KMS-11 (cell line): Measurements from ENCODE around the gene ITSN1.

Experiments
- H2AFZ ChIP-seq: fragments of 200-600 bp; sonication (generic); 2 replicates; pipeline ENCODE4 v1.6.1; 2016; ENCODE audit warnings: antibody characterized with exemption, mixed run types, low read depth
- H3K27ac ChIP-seq: fragments of 200-600 bp; sonication (generic); 2 replicates; pipeline ENCODE4 v1.6.1; 2016; ENCODE audit warnings: mild to moderate bottlenecking, mixed run types
- H3K27me3 ChIP-seq: fragments of 200-600 bp; sonication (generic); 2 replicates; pipeline ENCODE4 v1.6.1; 2017; ENCODE audit warnings: mild to moderate bottlenecking, low read depth, mixed run types, moderate library complexity; ENCODE audit not compliant: insufficient read depth
- H3K36me3 ChIP-seq: fragments of 200-600 bp; sonication (generic); 2 replicates; pipeline ENCODE4 v1.6.1; 2017; ENCODE audit warnings: mild to moderate bottlenecking, mixed run types; ENCODE audit not compliant: insufficient read depth
- H3K4me1 ChIP-seq: fragments of 200-600 bp; sonication (generic); 2 replicates; pipeline ENCODE4 v1.6.1; 2016; ENCODE audit warnings: mild to moderate bottlenecking, low read depth, mixed run types; ENCODE audit not compliant: poor library complexity, severe bottlenecking
- H3K4me2 ChIP-seq: fragments of 200-600 bp; sonication (generic); 2 replicates; pipeline ENCODE4 v1.7.0; 2016; ENCODE audit warnings: mild to moderate bottlenecking, mixed run types
- H3K4me3 ChIP-seq: fragments of 200-600 bp; sonication (generic); IDR thresholded peaks from 2 replicates; pipeline ENCODE4 v1.6.1; 2017; ENCODE audit warnings: low read depth, low read length, mixed read lengths; ENCODE audit not compliant: insufficient read depth
- H3K79me2 ChIP-seq: fragments of 200-600 bp; sonication (generic); 2 replicates; pipeline ENCODE4 v1.6.1; 2016; ENCODE audit warnings: low read depth, mixed run types; ENCODE audit not compliant: insufficient read depth
- H3K9ac ChIP-seq: fragments of 200-600 bp; sonication (generic); 2 replicates; pipeline ENCODE4 v1.6.1; 2016; ENCODE audit warnings: mild to moderate bottlenecking, mixed run types
- H4K20me1 ChIP-seq: fragments of 200-600 bp; sonication (generic); 2 replicates; pipeline ENCODE4 v1.6.1; 2016; ENCODE audit warnings: mild to moderate bottlenecking, mixed run types; ENCODE audit not compliant: insufficient read depth
- TF ChIP-seq, protein P1 (sequence below): fragments of 200-600 bp; sonication (generic); conservative IDR thresholded peaks from 2 replicates; pipeline ENCODE4 v1.6.1; 2017; ENCODE audit warnings: low read depth, mild to moderate bottlenecking, antibody characterized with exemption, low read length, moderate library complexity, mixed read lengths

Gene ITSN1

DNA sequence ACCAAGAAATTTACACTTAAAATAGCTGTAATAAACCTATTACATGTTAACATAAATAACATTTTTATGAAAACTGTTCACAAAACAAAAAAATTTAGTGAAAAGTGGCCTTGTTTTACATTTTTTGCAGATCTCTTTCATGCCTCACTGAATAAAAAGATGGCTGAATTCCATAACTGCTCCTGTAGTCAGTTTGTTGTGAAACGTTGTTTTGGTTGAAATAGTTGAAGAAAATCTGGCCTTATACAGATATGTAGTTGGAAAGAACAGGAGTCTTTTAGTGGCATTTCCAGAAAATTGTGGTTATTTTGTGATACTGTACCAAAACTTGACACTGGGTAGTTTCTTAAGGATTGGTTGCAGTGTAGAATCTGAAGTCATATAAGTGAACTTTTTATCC is 18.1 kb downstream of the ITSN1 start:
- Histone ChIP-seq H4K20me1 (no peaks in the 10 kb centered on the region), H3K36me3 (no peaks in the 10 kb centered on the region), H2AFZ (no peak overlapping the region), H3K4me2 (no peak overlapping the region), H3K27me3 (no peaks in the 10 kb centered on the region), H3K9ac (no peak overlapping the region), H3K27ac (no peak overlapping the region), H3K79me2 (no peaks in the 10 kb centered on the region; the same call in 1 of the 2 replicates), H3K4me1 (no peaks in the 10 kb centered on the region), H3K4me3 (no peak overlapping the region)
- TF ChIP-seq, protein P1, sequence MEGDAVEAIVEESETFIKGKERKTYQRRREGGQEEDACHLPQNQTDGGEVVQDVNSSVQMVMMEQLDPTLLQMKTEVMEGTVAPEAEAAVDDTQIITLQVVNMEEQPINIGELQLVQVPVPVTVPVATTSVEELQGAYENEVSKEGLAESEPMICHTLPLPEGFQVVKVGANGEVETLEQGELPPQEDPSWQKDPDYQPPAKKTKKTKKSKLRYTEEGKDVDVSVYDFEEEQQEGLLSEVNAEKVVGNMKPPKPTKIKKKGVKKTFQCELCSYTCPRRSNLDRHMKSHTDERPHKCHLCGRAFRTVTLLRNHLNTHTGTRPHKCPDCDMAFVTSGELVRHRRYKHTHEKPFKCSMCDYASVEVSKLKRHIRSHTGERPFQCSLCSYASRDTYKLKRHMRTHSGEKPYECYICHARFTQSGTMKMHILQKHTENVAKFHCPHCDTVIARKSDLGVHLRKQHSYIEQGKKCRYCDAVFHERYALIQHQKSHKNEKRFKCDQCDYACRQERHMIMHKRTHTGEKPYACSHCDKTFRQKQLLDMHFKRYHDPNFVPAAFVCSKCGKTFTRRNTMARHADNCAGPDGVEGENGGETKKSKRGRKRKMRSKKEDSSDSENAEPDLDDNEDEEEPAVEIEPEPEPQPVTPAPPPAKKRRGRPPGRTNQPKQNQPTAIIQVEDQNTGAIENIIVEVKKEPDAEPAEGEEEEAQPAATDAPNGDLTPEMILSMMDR = no peak

DNA sequence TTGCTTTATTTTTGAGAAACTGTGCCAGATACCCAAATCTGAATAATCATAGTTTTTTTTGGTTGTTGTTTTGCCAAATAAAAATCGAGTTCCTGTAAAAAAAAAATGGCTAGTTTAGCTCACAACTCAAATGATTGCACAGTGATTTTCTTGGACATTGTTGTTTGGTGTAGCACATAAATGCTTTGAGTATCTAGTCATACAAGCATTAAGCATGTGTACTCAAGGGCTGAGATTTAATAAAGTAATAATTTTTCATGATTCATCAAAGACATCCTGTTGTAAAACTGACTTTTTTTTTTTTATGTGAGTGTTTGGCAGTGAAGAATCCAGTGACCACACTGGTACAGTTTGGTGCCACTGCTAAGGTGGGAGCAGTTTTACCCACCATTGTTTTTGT is 18.8 kb downstream of the ITSN1 start:
- Histone ChIP-seq H3K27me3 (no peaks in the 10 kb centered on the region), H3K4me3 (no peak overlapping the region), H3K36me3 (no peaks in the 10 kb centered on the region), H3K9ac (no peak overlapping the region), H3K27ac (no peak overlapping the region), H3K4me2 (no peak overlapping the region), H2AFZ (no peak overlapping the region), H3K4me1 (no peaks in the 10 kb centered on the region), H4K20me1 (no peaks in the 10 kb centered on the region), H3K79me2 (no peaks in the 10 kb centered on the region; the same call in 1 of the 2 replicates)
- TF ChIP-seq, protein P1 = no peak

GRCh38 chr21:33662046-33662445 is 19.7 kb downstream of the ITSN1 start:
- H3K79me2 ChIP-seq = no peaks in the 10 kb centered on the region; the same call in 1 of the 2 replicates

GRCh38 chr21:33663241-33663640 is 20.9 kb downstream of the ITSN1 start:
- TF ChIP-seq, protein P1 = no peak
- no peaks in the 10 kb centered on the region for H3K27me3 ChIP-seq
- H3K4me2 ChIP-seq = no peak overlapping the region
- H3K36me3 ChIP-seq = no peaks in the 10 kb centered on the region
- no peaks in the 10 kb centered on the region for H4K20me1 ChIP-seq
- no peak overlapping the region for H3K27ac ChIP-seq
- no peaks in the 10 kb centered on the region; the same call in 1 of the 2 replicates for H3K79me2 ChIP-seq
- no peak overlapping the region for H3K9ac ChIP-seq
- no peak overlapping the region for H3K4me3 ChIP-seq
- H2AFZ ChIP-seq = no peak overlapping the region
- no peaks in the 10 kb centered on the region for H3K4me1 ChIP-seq

More at GRCh38 chr21:33662046-33662445, 19.7 kb downstream of the ITSN1 start:
- no peak overlapping the region for H2AFZ ChIP-seq
- no peaks in the 10 kb centered on the region for H3K27me3 ChIP-seq
- no peaks in the 10 kb centered on the region for H3K4me1 ChIP-seq
- TF ChIP-seq, protein P1 = no peak
- no peak overlapping the region for H3K27ac ChIP-seq
- H4K20me1 ChIP-seq = no peaks in the 10 kb centered on the region
- no peaks in the 10 kb centered on the region for H3K36me3 ChIP-seq
- no peak overlapping the region for H3K9ac ChIP-seq
- H3K4me3 ChIP-seq = no peak overlapping the region
- H3K4me2 ChIP-seq = no peak overlapping the region
